H1 (cell line): ENCODE results near the gene PRG3. TPM values are rescaled to one million over a fixed set of nuclear protein-coding genes. Genes with fewer than 3 reads are reported as not detected.

Source experiments
- CBX5 ChIP-seq: fragments of 300-800, 300-1000 bp; sonication (generic); IDR thresholded peaks from 2 replicates; pipeline ENCODE4 v1.7.1; 2016; ENCODE audit warnings: antibody characterized with exemption, low read length, low read depth
- CBX8 ChIP-seq: fragments of 300-800, 300-1000 bp; sonication (generic); IDR thresholded peaks from 2 replicates; pipeline ENCODE4 v1.7.1; 2016; ENCODE audit warnings: low read depth, low read length, borderline replicate concordance
- CTBP2 ChIP-seq: IDR thresholded peaks from 2 replicates; pipeline ENCODE4 v1.7.0; 2011; ENCODE audit warnings: borderline replicate concordance, mild to moderate bottlenecking, moderate library complexity, mixed read lengths, low read length; ENCODE audit not compliant: insufficient read depth, insufficient read length
- HDAC2 ChIP-seq, 2 experiments: fragments of 300-600 bp in 1 of 2; sonication (generic) in 1 of 2; IDR thresholded peaks; 2 replicates each; pipeline ENCODE4 v1.6.1; 2011 to 2012; ENCODE audit warnings: low read depth in 2 of 2, low read length in 2 of 2, mild to moderate bottlenecking in 2 of 2, moderate library complexity in 2 of 2, borderline replicate concordance in 1 of 2, inconsistent platforms in 1 of 2
- JUN ChIP-seq: IDR thresholded peaks from 2 replicates; pipeline ENCODE4 v1.6.1; 2011; ENCODE audit warnings: low read depth, mild to moderate bottlenecking, improper control_type of control experiment, low read length
- NANOG ChIP-seq: IDR thresholded peaks from 2 replicates; pipeline ENCODE4 v1.6.1; 2011; ENCODE audit warnings: low read length, low read depth, mild to moderate bottlenecking, inconsistent platforms; ENCODE audit not compliant: insufficient read depth, poor library complexity, severe bottlenecking
- SUZ12 ChIP-seq: fragments of 200-600 bp; sonication (generic); IDR thresholded peaks from 2 replicates; pipeline ENCODE4 v1.6.1; 2012; ENCODE audit warnings: mild to moderate bottlenecking, inconsistent platforms, low read length, moderate library complexity, mixed read lengths
- TBP ChIP-seq: IDR thresholded peaks from 2 replicates; pipeline ENCODE4 v1.6.1; 2011; ENCODE audit warnings: low read depth, low read length, improper control_type of control experiment
- polyA plus RNA-seq, 7 experiments: library from polyadenylated mRNA; depleted of rRNA in 3 of 7; stranded (reverse) in 5 of 7; unstranded in 2 of 7; fragments of >200 nt in 5 of 7; fragments of 200-250 nt in 2 of 7; gene quantifications; 1 replicate in 5 of 7; 2 replicates in 1 of 7; 4 replicates in 1 of 7; pipeline versions ENCODE4 v1.2.1 to v1.2.3, GENCODE V29; 2011 to 2013; ENCODE audit warnings: missing spikeins in 2 of 7, mixed read lengths in 2 of 7
- total RNA-seq: library from RNA; stranded (reverse); fragmentation: NEBNext Ultra II Directional; extraction: Animal tissue kit (Norgen Biotek cat#: 25700); gene quantifications from 2 replicates; pipeline ENCODE4 v1.2.1, GENCODE V29; 2021
- TF ChIP-seq, protein P1 (sequence below): fragments of 300-600 bp; sonication (generic); IDR thresholded peaks from 2 replicates; pipeline ENCODE4 v1.7.1; 2012; ENCODE audit warnings: low read length, moderate library complexity, mild to moderate bottlenecking, inconsistent platforms; ENCODE audit not compliant: insufficient replicate concordance

The PRG3 gene
- total and polyA plus RNA-seq, 2 of the 8 experiments (the other 6 are each of a cell fraction or from before 2014, with no cell fraction given), result not detected

DNA sequence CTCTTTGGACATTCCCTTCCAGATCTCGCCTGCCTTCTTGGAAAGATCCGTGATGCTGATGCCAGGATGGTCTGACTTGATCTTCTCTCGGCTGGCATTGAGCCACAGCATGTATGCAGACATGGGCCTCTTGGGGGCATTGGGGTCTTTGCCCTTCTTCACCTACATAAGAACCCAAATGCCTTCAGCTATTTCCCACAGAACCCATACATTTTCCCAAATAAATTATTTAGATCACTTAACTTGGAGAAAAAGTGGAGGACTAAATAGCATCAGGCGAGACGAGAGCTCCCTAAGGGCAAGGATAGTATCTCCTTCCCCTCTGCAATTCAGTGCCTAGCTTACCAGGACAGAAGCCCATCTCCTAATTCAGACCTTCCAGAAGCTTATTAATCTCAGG, 53.2 kb downstream of the PRG3 start (continued):
- TF ChIP-seq, protein P1, sequence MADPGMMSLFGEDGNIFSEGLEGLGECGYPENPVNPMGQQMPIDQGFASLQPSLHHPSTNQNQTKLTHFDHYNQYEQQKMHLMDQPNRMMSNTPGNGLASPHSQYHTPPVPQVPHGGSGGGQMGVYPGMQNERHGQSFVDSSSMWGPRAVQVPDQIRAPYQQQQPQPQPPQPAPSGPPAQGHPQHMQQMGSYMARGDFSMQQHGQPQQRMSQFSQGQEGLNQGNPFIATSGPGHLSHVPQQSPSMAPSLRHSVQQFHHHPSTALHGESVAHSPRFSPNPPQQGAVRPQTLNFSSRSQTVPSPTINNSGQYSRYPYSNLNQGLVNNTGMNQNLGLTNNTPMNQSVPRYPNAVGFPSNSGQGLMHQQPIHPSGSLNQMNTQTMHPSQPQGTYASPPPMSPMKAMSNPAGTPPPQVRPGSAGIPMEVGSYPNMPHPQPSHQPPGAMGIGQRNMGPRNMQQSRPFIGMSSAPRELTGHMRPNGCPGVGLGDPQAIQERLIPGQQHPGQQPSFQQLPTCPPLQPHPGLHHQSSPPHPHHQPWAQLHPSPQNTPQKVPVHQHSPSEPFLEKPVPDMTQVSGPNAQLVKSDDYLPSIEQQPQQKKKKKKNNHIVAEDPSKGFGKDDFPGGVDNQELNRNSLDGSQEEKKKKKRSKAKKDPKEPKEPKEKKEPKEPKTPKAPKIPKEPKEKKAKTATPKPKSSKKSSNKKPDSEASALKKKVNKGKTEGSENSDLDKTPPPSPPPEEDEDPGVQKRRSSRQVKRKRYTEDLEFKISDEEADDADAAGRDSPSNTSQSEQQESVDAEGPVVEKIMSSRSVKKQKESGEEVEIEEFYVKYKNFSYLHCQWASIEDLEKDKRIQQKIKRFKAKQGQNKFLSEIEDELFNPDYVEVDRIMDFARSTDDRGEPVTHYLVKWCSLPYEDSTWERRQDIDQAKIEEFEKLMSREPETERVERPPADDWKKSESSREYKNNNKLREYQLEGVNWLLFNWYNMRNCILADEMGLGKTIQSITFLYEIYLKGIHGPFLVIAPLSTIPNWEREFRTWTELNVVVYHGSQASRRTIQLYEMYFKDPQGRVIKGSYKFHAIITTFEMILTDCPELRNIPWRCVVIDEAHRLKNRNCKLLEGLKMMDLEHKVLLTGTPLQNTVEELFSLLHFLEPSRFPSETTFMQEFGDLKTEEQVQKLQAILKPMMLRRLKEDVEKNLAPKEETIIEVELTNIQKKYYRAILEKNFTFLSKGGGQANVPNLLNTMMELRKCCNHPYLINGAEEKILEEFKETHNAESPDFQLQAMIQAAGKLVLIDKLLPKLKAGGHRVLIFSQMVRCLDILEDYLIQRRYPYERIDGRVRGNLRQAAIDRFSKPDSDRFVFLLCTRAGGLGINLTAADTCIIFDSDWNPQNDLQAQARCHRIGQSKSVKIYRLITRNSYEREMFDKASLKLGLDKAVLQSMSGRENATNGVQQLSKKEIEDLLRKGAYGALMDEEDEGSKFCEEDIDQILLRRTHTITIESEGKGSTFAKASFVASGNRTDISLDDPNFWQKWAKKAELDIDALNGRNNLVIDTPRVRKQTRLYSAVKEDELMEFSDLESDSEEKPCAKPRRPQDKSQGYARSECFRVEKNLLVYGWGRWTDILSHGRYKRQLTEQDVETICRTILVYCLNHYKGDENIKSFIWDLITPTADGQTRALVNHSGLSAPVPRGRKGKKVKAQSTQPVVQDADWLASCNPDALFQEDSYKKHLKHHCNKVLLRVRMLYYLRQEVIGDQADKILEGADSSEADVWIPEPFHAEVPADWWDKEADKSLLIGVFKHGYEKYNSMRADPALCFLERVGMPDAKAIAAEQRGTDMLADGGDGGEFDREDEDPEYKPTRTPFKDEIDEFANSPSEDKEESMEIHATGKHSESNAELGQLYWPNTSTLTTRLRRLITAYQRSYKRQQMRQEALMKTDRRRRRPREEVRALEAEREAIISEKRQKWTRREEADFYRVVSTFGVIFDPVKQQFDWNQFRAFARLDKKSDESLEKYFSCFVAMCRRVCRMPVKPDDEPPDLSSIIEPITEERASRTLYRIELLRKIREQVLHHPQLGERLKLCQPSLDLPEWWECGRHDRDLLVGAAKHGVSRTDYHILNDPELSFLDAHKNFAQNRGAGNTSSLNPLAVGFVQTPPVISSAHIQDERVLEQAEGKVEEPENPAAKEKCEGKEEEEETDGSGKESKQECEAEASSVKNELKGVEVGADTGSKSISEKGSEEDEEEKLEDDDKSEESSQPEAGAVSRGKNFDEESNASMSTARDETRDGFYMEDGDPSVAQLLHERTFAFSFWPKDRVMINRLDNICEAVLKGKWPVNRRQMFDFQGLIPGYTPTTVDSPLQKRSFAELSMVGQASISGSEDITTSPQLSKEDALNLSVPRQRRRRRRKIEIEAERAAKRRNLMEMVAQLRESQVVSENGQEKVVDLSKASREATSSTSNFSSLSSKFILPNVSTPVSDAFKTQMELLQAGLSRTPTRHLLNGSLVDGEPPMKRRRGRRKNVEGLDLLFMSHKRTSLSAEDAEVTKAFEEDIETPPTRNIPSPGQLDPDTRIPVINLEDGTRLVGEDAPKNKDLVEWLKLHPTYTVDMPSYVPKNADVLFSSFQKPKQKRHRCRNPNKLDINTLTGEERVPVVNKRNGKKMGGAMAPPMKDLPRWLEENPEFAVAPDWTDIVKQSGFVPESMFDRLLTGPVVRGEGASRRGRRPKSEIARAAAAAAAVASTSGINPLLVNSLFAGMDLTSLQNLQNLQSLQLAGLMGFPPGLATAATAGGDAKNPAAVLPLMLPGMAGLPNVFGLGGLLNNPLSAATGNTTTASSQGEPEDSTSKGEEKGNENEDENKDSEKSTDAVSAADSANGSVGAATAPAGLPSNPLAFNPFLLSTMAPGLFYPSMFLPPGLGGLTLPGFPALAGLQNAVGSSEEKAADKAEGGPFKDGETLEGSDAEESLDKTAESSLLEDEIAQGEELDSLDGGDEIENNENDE, result no peak
- TF ChIP-seq CTBP2, result no peak
- no peak for TF ChIP-seq HDAC2 (IDR thresholded peaks at IDR 0.05; ENCODE audit: borderline replicate concordance in 1 of 2, low read depth in 2 of 2, low read length in 2 of 2)
- TF ChIP-seq TBP, result no peak
- TF ChIP-seq CBX8, result no peak
- no peak for TF ChIP-seq SUZ12
- TF ChIP-seq NANOG, result no peak
- no peak for TF ChIP-seq CBX5
- no peak for TF ChIP-seq JUN
